T-helper 1 cell treated with Interleukin-12 subunit alpha and Interleukin-12 subunit beta and Interleukin-4 antibody, amounts not matched to agents 30 ng/mL and 1 ng/mL, for 36 hours (primary cell): ENCODE data around the gene AGPAT1. TPM values are rescaled to one million over a fixed set of nuclear protein-coding genes. Genes with fewer than 3 reads are reported as not detected.
"Not testable (repeated sequence)": the region's sequence is repeated elsewhere in the genome, so short reads cannot be mapped to it uniquely, and the experiment has no call there.

ENCODE experiments used
- intact Hi-C: fragments of 100-400 bp; cut with micrococcal nuclease; formaldehyde crosslinking; loops from one replicate; pipeline ENCODE4 v1.15.1; 2024
- total RNA-seq: library from RNA; stranded (reverse); gene quantifications from 2 replicates; pipeline ENCODE4 v1.2.3, GENCODE V29; 2022

Gene AGPAT1
- total RNA-seq, 1 donor from 2014 or later = 45.0 TPM

DNA sequence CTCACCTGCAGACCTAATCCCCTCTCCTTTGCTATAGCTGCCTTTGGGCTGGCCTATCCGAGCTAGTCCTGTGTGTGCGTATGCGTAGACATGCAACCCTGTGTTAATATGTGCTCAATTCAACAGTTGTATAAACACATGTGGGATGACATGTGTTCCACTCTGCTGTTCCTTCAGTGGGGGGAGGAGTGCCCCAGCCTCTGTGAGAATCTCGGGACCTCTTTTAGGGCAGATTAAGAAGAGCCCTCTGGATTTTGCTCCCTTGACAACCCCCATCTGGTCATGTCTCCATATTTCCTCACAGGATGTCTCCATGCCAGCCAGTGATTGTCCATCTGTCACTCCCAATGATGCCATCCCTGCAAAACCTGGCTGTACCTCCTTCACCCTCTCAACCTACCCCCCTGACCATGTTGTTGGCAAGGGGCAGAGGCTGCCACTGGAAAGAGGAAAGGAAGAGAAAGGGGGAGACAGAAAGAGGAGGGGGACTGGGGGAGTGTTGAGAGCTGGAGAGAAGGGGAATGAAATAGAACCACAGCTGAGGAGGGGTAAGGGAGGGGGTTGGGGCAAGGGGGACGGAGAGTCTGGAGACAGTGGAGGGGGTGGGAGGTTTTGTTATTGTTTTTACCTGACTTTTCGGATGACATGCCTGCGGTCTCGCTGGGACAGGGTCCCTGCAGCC, 24.6 kb downstream of the AGPAT1 start:
- intact Hi-C loops = no loop called here

GRCh38 chr6:32149932-32150870, 25.7 kb downstream of the AGPAT1 start:
- intact Hi-C loops = no loop called here

DNA sequence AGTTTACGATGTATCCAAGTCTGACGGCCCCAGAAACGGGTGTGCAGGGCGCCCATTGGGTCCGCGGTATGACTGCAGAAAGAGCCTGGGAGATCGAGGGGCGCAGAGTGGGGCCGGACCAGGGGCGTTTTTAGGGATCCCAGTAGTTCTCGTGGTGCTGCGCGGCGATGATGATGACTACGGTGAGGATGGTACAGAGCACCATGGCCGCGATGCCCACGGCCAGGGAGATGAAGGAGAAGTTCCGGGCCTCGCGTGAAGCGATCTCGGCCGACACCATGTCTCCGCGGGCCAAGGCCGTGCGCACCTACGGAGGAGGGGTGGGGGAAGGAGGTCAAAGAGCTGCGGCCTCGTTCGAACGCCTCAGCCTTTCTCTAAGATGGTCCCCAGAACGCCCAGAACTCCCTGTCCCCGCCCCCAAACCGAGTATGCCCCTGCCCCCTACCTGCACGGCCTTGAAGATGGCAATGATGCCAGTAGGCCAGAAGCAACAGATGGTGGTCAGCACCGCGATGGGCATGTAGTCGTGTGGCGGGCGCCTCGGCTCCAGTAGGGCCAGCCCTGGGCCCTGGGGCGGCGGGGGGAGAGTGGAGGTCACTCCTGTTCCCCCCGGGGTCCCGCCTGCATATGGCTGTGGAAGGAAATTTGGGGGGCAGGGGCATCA, 26.7 kb downstream of the AGPAT1 start:
- intact Hi-C loops = no loop called here

- intact Hi-C loops = loop anchor here (1.0 kb wide), 3 partner anchors 20 to 47 kb away; partner anchors contain the start of genes ATF6B and RNF5
Measured at GRCh38 chr6:32148289-32149091, 27.4 kb downstream of the AGPAT1 start.

GRCh38 chr6:32147401-32148132, 28.3 kb downstream of the AGPAT1 start:
- intact Hi-C loops = loop anchor here (1.0 kb wide), 3 partner anchors 19 to 48 kb away; partner anchors contain the start of genes ATF6B and RNF5

- intact Hi-C loops = no loop called here
Measured at GRCh38 chr6:32146687-32147086, 29.2 kb downstream of the AGPAT1 start.

GRCh38 chr6:32146287-32146686, 29.6 kb downstream of the AGPAT1 start:
- intact Hi-C loops = no loop called here

GRCh38 chr6:32144238-32144637, 31.6 kb downstream of the AGPAT1 start:
- intact Hi-C loops = not testable (repeated sequence)

DNA sequence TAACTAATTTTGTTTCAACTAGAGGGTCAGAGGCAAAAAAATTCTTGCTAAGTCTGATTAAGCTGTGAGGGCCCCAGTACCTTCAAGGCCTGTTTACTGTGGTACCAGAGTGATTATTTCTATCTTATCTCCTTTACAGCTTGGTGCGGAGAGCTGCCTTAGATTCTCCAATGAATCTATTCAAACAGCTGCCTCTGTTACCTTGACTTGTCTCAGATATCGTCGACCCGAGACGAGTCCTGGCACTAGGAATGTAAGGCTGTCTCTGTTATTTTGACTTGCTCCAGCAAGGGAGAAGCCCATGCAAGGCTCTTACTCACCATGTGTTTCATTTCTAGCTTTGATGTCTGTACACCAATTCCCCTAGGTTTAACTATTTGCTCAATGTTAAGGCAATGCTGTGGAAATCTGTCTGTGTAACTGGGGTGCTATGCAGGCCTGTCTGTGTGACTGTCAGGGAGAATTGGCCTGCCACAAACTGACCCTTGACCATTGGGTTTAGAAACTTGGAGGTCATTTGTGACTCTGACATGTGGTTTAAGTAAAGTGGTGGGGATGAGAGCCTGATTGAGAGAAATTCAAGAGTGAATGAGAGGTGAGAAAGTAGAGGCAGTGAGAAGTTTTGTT, 35.4 kb downstream of the AGPAT1 start:
- intact Hi-C loops = no loop called here

GRCh38 chr6:32139590-32139989, 36.3 kb downstream of the AGPAT1 start:
- intact Hi-C loops = loop anchor here (10.0 kb wide), 1 partner anchor 1275 kb away; the partner anchor contains the start of genes CUTA and PHF1

- intact Hi-C loops = loop anchor here (10.0 kb wide), 1 partner anchor 1277 kb away; the partner anchor contains the start of genes CUTA and PHF1
Measured at GRCh38 chr6:32137454-32137853, 38.4 kb downstream of the AGPAT1 start.

DNA sequence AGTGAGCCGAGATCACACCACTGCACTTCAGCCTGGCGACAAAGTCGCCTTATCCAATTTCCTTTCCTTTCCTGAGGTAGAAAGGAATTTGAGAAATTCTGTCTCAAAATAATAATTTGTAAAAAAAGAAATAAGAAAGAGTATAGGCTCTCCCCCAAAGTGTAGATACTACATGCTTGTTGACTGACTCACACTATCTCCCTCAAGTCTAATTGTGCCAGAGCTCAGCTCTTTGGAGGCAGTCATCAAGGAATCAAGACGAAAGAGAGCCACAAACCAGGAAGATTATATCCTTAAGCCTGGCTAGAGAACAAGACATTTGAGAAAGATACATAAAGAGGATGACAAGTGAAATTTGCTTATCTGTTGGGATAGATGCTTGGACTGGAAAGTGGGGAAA, 42.1 kb downstream of the AGPAT1 start:
- intact Hi-C loops = loop anchor here (5.0 to 10.0 kb wide), 2 partner anchors 936 to 1281 kb away; partner anchors contain the start of genes CUTA and PHF1

GRCh38 chr6:32132110-32132509, 43.8 kb downstream of the AGPAT1 start:
- intact Hi-C loops = loop anchor here (5.0 to 10.0 kb wide), 2 partner anchors 935 to 1283 kb away; partner anchors contain the start of genes CUTA and PHF1

DNA sequence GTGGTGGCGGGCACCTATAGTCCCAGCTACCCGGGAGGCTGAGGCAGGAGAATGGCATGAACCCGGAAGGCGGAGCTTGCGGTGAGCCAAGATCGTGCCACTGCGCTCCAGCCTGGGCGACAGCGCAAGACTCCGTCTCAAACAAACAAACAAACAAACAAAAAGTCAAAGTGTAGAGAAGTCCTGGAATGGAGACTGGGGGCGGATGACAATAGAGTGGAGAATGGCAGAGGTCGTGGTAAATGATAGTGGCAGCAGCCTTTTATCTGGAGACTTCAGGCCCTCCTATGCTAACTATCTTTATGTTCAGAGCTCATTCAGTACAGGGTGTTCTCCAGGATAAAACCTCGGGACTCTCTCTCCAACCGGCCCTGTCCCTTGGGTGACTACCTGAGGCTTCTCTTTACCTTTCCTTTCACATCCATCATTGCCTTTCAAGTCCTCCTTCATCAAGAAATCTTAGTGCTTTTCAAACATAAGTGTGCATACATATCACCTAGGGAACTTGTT, 44.4 kb downstream of the AGPAT1 start:
- intact Hi-C loops = loop anchor here (5.0 to 10.0 kb wide), 2 partner anchors 934 to 1283 kb away; partner anchors contain the start of genes CUTA and PHF1

DNA sequence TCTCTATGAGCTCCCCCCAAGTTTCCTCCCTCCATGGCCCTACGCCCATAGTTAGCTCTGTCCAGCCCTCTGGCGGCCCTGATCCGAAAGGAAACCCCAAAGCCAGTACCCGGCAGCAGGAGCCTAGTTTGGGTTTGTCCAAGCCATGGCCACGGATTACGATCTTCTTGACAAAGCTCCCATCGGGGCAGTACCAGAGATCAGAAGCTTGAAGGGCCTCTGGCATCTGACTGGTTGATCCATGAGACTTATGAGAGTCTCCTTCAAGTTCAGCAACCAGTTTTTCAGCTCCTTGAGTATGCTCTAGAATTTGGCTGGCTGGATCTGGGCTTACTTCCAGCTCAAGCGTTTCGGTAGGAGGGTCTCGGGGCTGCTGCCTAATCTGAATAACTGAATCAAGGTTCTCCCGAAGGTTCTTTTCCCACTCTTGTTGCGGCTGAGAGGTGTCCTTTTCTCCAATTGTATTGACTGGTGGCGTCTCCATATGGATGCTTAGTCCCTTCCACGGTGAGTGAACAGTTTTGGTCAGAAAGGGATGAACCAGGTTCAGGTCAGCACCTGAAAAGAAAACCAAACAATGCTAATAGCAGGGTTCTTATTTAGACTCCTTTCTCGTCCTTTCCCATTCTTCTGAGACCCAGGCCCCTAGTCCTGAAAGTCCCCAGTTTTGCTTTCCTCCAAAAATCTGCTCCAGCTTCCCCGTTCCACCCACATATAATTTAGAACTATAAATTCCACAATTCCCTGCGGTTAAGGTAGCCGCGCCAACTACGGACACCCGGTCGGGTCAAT, 46.4 kb downstream of the AGPAT1 start:
- intact Hi-C loops = loop anchor here (1.0 to 10.0 kb wide), 11 partner anchors 25 to 1285 kb away; partner anchors contain the start of genes B3GALT4, CUTA, GPANK1 and PBX2

GRCh38 chr6:32128751-32129296, 47.1 kb downstream of the AGPAT1 start:
- intact Hi-C loops = loop anchor here (1.0 to 10.0 kb wide), 7 partner anchors 19 to 1146 kb away; partner anchors contain the start of genes B3GALT4, DXO, GPANK1 and PRRC2A
